Stimulated activated CD8-positive, alpha-beta memory T cell treated with anti-CD3 and anti-CD28 coated beads, Interleukin-7, amount 100 ng/mL, for 4 hours (primary cell): Measurements from ENCODE around the gene SULT1C2.
"Not testable (repeated sequence)": the region's sequence is repeated elsewhere in the genome, so short reads cannot be mapped to it uniquely, and the experiment has no call there.

Source experiments
- DNase-seq, 2 donors: peaks; one replicate each; pipeline ENCODE4 v3.0.0-alpha.2; 2020; ENCODE audit warnings: low read depth in 2 of 2

SULT1C2 gene

DNA sequence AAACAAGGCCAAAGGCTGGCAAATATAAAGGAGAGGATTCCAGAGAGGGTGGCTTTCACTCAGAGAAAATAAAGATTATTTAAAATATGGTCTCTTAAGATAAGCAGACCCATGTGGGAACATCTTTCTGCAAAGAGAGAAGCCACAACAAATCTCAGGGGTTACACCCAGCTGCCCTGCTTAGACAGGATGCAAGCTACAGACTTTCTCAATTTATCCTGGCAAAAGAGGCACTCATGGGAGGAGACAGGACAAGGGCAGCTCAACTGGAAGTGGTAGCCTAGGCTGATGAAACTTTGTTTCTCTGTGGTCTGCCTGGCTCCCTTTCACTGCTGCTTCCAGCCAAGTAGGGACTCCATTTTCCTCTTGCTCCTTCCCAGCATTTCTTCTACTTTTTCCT, 63.2 kb downstream of the SULT1C2 start:
- DNase-seq: no peak

DNA sequence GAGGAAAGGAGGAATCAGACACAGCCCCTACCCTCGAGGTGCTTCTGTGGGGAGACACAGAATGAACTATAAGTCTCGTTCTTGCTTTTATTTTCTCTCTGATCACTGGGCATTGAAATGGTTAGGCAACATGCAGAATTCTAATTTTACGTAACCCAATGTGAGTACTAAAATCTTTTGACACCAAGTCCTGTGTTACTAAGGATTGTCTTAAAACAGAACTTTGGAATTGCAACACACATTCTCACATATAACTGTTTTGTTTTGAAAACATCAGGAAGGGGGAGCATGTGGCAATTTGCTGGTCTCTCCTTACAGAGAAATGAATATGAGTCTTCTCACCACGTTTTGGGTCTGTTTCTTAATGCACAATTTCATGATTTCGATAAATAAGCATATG, 65.4 kb downstream of the SULT1C2 start:
- DNase-seq: no peak

DNA sequence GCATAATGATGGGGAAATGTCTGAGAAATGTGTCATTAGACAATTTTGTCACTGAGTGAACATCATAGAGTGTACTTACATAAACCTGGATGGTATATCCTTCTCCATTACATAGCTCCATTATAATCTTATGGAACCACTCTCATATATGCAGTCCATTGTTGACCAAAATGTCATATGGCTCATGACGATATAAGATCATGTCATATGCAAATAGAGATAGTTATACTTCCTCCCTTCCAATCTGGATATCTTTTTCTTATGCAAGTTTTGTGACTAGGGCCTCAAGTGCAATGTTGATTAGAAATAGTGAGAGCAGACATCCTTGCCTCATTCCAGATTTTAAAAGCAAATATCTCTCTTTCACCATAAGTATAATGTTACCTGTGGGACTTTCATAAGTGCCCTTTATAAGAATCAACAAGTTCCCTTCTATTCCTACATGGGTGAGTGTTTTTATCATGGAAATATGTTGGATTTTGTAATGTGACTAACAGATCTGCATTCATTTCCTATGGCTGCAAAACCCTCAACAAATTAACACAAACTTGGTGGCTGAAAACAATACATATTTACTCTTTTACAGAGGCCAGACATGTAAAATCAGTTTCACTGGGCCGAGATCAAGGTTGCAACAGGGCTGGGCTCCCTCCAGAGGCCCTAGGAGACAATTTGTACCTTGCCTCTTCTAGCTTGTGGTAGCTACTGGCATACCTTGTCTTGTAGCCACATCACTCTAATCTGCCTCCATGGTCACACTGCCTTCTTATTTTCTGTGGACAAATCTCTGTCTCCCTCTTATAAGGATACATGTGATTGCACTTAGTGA, 67.4 kb downstream of the SULT1C2 start:
- DNase-seq: no peak

DNA sequence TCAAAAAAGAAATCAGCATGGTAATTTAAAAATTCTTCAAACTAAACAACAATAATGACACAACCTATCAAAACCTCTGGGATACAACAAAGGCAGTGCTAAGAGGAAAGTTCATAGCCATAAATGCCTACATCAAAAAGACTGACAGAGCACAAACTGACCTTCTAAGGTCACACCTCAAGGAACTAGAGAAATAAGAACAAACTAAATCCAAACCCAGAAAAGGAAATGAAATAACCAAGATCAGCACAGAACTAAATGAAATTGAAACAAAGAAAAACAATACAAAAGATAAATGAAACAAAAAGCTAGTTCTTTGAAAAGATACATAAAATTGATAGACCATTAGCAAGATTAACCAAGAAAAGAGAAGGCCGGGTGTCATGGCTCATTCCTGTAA, 70.6 kb downstream of the SULT1C2 start:
- DNase-seq: not testable (repeated sequence)
